Cardiac atrium fibroblast (primary cell): Measurements from ENCODE around the gene OR52K2. TPM values are rescaled to one million over a fixed set of nuclear protein-coding genes. Genes with fewer than 3 reads are reported as not detected.

Source experiments
- total RNA-seq: library from RNA; depleted of rRNA; stranded (reverse); fragments of >200 nt; gene quantifications from 2 replicates; pipeline ENCODE4 v1.2.3, GENCODE V29; 2015

Gene OR52K2
- not detected in 2 replicates for total RNA-seq

DNA sequence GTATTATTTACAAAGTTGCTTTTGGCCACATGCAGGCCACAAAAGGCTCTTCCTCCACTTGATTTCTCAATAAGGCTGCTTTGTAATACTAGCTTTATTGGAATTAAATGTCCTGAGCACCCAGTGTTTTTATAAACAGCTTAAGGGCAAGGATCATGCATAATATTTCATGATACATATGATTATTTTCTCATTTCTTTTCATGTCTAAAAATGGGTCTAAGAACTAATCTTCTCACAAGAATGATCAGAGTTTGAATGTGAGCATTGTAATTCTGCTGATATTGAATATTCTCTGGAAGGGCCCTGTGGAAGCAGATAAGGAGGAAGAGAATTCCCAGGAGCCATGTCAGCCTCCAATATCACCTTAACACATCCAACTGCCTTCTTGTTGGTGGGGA lies at the start of gene OR52K2:
OR52K2 (plus strand) TSS at position 301 of the 400 bp plus-strand sequence; CDS start at position 346, 45 bp downstream.

DNA sequence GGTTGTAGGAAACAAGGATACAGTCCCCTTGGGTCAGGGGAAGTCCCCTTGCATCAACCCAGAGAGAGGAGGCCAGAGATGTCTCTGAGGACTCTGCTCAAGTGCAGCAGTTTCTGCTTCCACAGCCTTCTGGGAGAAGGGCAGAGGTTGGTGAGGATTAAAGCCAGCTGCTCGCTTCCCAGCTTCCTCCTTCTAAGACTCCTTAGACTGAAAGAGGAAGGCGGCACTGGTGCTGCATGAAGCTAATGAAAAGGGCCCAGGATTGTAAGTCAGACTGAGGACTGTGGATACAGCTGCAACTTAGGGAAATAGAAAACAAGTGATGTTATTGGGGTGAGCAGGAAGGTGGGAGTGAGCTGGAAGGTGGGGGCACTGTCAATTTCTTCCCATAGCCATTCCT lies 33.4 kb downstream of the OR52K2 start, which contains the start of gene OR52K1:
OR52K1 (plus strand) TSS at position 202 of the 400 bp plus-strand sequence. CDS start 6,255 bp downstream, outside the sequence.

Other genes starting within 250 kb of the OR52K2 start
- not detected in 2 replicates for gene OR52B4, start 80.9 kb upstream of the OR52K2 start, total RNA-seq
- 15.3 and 18.3 TPM in 2 replicates for gene TRIM21, start 55.6 kb upstream of the OR52K2 start, total RNA-seq
- not detected in 2 replicates for gene OR52K1, start 33.4 kb downstream of the OR52K2 start, total RNA-seq
- gene OR52M1, start 95.9 kb downstream of the OR52K2 start, total RNA-seq = not detected in 2 replicates
- not detected in 2 replicates for gene OR52I2, start 132.4 kb downstream of the OR52K2 start, total RNA-seq
- gene OR52I1, start 144.7 kb downstream of the OR52K2 start, total RNA-seq = not detected in 2 replicates
- 9.9 and 12.5 TPM in 2 replicates for gene TRIM68, start 158.9 kb downstream of the OR52K2 start, total RNA-seq
- not detected in 2 replicates for gene OR51D1, start 188.2 kb downstream of the OR52K2 start, total RNA-seq
- not detected in 2 replicates for gene OR51E1, start 194.7 kb downstream of the OR52K2 start, total RNA-seq
- not detected in 2 replicates for gene OR51E2, start 248.6 kb downstream of the OR52K2 start, total RNA-seq